Subcutaneous preadipocyte (primary cell): ENCODE measurements around the gene SLC25A17. TPM values are rescaled to one million over a fixed set of nuclear protein-coding genes. Genes with fewer than 3 reads are reported as not detected.

Experiments
- small RNA-seq: library from RNA; depleted of rRNA; stranded (forward); fragments of <200 nt; gene quantifications from one replicate; pipeline ENCODE3, GENCODE V24; 2012
- total RNA-seq: library from RNA; depleted of rRNA; stranded (reverse); fragments of >200 nt; gene quantifications from 2 replicates; pipeline ENCODE4 v1.2.3, GENCODE V29; 2012

Gene SLC25A17, protein sequence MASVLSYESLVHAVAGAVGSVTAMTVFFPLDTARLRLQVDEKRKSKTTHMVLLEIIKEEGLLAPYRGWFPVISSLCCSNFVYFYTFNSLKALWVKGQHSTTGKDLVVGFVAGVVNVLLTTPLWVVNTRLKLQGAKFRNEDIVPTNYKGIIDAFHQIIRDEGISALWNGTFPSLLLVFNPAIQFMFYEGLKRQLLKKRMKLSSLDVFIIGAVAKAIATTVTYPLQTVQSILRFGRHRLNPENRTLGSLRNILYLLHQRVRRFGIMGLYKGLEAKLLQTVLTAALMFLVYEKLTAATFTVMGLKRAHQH
- total RNA-seq: 17.3 and 21.1 TPM in 2 replicates

DNA sequence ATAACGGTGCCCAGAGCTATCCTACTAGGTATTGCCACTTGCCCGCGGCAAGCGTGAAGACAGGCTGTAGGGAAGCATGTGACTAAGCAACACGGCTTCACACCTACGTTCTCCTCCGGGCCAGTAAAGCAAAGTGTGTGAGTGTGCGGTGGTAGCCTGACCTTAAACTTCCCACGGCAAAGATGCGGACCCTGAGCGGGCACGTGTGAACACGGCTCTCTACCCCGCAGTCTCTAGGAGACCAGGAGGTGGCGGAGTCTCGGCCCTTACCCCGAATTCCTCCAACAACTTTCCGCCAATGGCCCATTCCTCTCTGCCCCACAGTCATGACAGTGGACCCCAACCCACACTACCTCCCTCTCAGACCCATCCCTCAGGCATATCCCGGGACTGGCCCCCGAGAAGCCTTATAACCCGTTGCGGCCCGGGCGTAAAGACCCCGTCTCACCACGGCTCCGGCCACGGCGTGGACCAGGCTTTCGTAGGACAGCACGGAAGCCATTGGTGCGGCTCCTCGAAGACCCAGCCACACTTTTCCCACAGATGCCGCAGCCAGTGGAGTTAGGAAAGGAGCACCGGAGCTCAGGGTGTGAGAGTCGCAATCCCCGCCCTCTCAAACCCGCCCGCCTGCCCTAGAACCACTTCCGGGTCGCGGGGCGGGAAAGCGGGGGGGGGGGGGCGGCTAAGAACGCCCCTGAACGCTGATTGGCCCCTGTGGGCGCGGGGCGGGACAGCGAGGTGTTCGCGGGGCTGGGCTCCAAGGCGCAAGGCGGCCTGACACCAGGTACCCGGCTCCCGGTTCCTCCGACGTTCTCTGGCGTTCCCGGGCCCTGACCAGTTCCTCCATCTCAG lies at the start of gene SLC25A17:
SLC25A17 (minus strand) TSS at position 600 of the 852 bp plus-strand sequence; CDS start at position 502, 98 bp downstream.

DNA sequence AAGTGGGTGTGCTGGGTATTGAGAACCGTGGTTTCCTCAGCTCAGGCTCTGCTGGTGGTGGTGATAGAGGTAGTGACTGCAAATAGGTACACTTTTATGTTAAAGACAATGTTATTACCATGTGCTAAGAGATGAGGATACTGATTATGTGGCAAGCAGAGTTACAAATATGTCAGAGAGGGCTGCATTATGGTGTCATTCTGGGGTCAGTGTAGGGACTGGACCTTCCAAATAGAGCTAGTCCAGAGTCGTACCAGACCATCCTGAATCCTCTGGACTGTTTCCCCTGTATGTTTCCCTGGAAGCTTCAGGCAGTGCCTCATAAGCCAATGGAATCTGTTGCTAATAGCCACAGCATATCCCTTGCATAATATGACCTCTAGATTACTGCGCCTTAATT lies 42.9 kb upstream of the SLC25A17 start, which contains the start of gene DNAJB7:
DNAJB7 (minus strand) TSS at position 101 of the 400 bp plus-strand sequence. CDS start 119 bp downstream, outside the sequence.

DNA sequence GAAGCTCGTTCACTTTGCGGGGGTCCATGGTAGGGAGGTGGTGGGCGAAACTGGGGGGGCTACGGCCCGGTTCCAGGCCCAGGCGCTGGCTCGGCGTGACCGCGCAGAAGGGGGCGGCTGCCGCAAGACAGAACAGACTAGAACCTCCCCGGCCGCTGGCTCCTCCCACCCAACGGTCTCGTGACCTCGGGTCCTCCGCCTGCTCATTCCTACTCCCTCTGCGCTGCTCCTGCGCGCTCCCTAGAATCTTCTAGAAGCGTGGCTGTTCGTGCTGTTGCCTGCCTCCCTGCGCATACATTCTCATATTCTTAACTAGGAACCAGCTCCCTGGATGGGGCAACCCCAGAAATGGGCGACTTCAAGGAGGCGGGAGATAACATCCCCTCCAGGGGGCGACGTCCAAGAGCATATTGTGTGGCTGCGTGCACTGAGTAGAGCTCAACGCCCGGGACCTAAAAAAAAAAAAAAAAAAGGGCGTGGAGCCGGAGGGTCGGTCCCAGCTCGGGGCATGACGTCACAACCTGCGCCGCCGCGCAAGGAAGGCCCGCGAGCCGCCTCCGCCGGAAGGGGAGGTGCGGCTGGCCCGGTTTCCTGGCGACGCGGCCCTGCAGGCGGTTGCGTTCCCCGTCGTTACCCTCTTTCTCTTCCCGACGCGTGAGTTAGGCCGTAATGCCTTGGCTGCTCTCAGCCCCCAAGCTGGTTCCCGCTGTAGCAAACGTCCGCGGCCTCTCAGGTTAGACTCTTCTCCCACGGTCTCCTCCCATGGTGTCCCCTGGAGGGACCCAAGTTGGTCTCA lies 37.6 kb upstream of the SLC25A17 start, which contains the start of the genes ST13 and XPNPEP3:
ST13 (minus strand) TSS at position 127 of the 796 bp plus-strand sequence; CDS start at position 28, 99 bp downstream.
XPNPEP3 (plus strand) TSS at position 636 of the 796 bp plus-strand sequence; CDS start at position 670, 34 bp downstream.

Small RNAs within 50 kb of the gene (small RNA-seq; reads per million reads assigned to genes)
- gene JTBP1 (not detected), gene MIR4766 (0.87 reads per million, percentile 53 among the genes with 10 or more reads in this experiment)

Other genes with a start within 250 kb of the SLC25A17 start
- gene MRTFA, start 182.6 kb downstream of the SLC25A17 start, total RNA-seq: 22.3 and 23.1 TPM in 2 replicates
- 0.37 TPM in 1 of 2 replicates, not detected in the other for gene MCHR1, start 139.9 kb downstream of the SLC25A17 start, total RNA-seq
- 172 and 183 TPM in 2 replicates for gene ST13, start 37.3 kb upstream of the SLC25A17 start, total RNA-seq
- 16.2 and 20.7 TPM in 2 replicates for gene XPNPEP3, start 37.8 kb upstream of the SLC25A17 start, total RNA-seq
- gene DNAJB7, start 42.8 kb upstream of the SLC25A17 start, total RNA-seq: not detected in 2 replicates
- gene RBX1, start 132.0 kb upstream of the SLC25A17 start, total RNA-seq: 56.3 and 63.6 TPM in 2 replicates